Measurements from ENCODE around the gene ZNF469.

DNA sequence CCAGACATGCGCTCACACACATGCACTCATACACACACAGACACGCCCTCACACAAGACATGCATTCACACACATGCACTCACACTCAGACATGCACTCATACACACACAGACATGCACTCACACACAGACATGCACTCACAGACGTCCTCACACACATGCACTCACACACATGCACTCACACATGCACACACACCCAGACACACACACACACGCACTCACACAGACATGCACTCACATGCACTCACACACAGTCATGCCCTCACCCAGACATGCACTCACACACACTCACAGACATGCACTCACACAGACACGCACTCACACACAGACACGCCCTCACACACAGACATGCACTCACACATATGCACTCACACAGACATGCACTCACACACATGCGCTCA, 2.1 kb upstream of the ZNF469 start:
- TF ChIP-seq, protein P1, sequence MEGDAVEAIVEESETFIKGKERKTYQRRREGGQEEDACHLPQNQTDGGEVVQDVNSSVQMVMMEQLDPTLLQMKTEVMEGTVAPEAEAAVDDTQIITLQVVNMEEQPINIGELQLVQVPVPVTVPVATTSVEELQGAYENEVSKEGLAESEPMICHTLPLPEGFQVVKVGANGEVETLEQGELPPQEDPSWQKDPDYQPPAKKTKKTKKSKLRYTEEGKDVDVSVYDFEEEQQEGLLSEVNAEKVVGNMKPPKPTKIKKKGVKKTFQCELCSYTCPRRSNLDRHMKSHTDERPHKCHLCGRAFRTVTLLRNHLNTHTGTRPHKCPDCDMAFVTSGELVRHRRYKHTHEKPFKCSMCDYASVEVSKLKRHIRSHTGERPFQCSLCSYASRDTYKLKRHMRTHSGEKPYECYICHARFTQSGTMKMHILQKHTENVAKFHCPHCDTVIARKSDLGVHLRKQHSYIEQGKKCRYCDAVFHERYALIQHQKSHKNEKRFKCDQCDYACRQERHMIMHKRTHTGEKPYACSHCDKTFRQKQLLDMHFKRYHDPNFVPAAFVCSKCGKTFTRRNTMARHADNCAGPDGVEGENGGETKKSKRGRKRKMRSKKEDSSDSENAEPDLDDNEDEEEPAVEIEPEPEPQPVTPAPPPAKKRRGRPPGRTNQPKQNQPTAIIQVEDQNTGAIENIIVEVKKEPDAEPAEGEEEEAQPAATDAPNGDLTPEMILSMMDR (IDR thresholded peaks at IDR 0.05) = no peak
- no peak for TF ChIP-seq POLR2A (IDR thresholded peaks at IDR 0.05)

Measured in heart left ventricle (tissue), 13 donors.